HG03103 (cell line): ENCODE results near the gene PAK1.
"Not testable (repeated sequence)": the region's sequence is repeated elsewhere in the genome, so short reads cannot be mapped to it uniquely, and the experiment has no call there.

Experiments used
- ATAC-seq: cut with Tn5 transposase; IDR thresholded peaks from one replicate; pipeline ENCODE4 v1.9.1; 2021; ENCODE audit warnings: low read depth; ENCODE audit not compliant: unreplicated experiment

Gene PAK1

GRCh38 chr11:77409046-77409445, 64.8 kb downstream of the PAK1 start:
- ATAC-seq, result no peak

- no peak for ATAC-seq
Observed at GRCh38 chr11:77407613-77408012, 66.3 kb downstream of the PAK1 start.

- no peak for ATAC-seq
Observed at GRCh38 chr11:77406396-77406795, 67.5 kb downstream of the PAK1 start.

GRCh38 chr11:77403211-77403610, 70.7 kb downstream of the PAK1 start:
- no peak for ATAC-seq

- no peak for ATAC-seq
Observed at GRCh38 chr11:77402218-77402556, 71.7 kb downstream of the PAK1 start.

- ATAC-seq, result no peak
Observed at GRCh38 chr11:77401486-77402217, 72.2 kb downstream of the PAK1 start.

GRCh38 chr11:77400775-77401449, 73.0 kb downstream of the PAK1 start:
- ATAC-seq, result no peak

- no peak for ATAC-seq
Observed at GRCh38 chr11:77400271-77400670, 73.6 kb downstream of the PAK1 start.

GRCh38 chr11:77397631-77398030, 76.3 kb downstream of the PAK1 start:
- ATAC-seq, result no peak

- ATAC-seq, result no peak
Observed at GRCh38 chr11:77396911-77397310, 77.0 kb downstream of the PAK1 start.

- ATAC-seq, result no peak
Observed at GRCh38 chr11:77396305-77396704, 77.6 kb downstream of the PAK1 start.

GRCh38 chr11:77395460-77396173, 78.3 kb downstream of the PAK1 start:
- ATAC-seq, result no peak

GRCh38 chr11:77392842-77393241, 81.1 kb downstream of the PAK1 start:
- no peak for ATAC-seq

- no peak for ATAC-seq
Observed at GRCh38 chr11:77387701-77388100, 86.2 kb downstream of the PAK1 start.

GRCh38 chr11:77386178-77386577, 87.7 kb downstream of the PAK1 start:
- ATAC-seq, result no peak

GRCh38 chr11:77385255-77385771, 88.6 kb downstream of the PAK1 start:
- not testable (repeated sequence) for ATAC-seq

GRCh38 chr11:77384571-77384970, 89.3 kb downstream of the PAK1 start:
- no peak for ATAC-seq

- ATAC-seq, result not testable (repeated sequence)
Observed at GRCh38 chr11:77383349-77383748, 90.5 kb downstream of the PAK1 start.

- ATAC-seq, result no peak
Observed at GRCh38 chr11:77381729-77382665, 91.9 kb downstream of the PAK1 start.

GRCh38 chr11:77379934-77380333, 94.0 kb downstream of the PAK1 start:
- no peak for ATAC-seq
